HG03378 (cell line): ENCODE data around the gene SLC2A4.

Experiments used
- ATAC-seq: cut with Tn5 transposase; IDR thresholded peaks from one replicate; pipeline ENCODE4 v1.9.1; 2021; ENCODE audit warnings: mild to moderate bottlenecking, moderate library complexity; ENCODE audit not compliant: unreplicated experiment

Gene SLC2A4

DNA sequence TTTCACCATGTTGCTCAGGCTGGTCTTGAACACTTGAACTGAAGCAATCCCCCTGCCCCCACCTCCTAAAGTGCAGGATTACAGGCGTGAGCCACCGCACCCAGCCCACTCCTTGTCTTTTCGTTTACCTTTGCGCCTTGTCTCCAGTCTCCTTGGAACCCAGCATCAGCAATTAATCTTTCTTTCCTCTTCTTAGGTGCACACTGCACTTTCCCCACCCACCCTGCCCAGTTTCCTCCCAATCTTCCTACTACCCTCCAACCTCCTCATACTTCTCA lies 17.8 kb upstream of the SLC2A4 start:
- ATAC-seq: no peak

DNA sequence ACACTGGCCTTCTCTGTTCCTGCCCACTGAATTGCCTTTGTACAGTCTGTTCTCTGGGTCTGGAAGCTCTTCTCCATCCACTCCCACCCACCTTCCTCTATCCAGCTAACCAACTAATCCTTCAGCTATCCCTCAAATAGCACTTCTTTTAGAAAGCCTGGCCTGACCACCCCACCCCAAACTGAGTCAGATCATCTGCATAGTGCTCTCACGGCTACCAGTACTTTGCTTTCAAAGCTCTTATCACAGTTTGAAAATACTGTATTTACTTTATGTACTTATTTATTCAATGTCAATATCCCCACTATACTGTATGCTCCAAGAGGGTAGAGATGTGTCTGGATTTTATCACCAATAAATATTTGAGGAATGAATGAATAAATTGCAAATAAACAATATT lies 14.7 kb upstream of the SLC2A4 start:
- ATAC-seq: no peak

DNA sequence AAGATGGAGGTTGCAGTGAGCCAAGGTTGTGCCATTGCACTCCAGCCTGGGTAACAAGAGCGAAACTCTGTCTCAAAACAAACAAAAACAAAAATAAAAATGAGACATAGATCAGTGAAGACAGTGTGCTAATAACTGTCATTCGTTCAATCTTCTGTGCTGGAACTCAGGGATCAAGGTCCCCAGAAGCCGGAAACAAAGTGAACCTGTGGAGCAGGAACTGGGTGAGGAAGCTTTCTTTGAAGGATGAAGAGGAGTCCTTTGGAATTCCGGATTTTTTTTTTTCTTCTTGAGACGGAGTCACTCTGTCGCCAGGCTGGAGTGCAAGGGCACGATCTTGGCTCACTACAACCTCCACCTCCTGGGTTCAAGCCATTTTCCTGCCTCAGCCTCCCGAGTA lies 2.1 kb upstream of the SLC2A4 start:
- no peak for ATAC-seq

DNA sequence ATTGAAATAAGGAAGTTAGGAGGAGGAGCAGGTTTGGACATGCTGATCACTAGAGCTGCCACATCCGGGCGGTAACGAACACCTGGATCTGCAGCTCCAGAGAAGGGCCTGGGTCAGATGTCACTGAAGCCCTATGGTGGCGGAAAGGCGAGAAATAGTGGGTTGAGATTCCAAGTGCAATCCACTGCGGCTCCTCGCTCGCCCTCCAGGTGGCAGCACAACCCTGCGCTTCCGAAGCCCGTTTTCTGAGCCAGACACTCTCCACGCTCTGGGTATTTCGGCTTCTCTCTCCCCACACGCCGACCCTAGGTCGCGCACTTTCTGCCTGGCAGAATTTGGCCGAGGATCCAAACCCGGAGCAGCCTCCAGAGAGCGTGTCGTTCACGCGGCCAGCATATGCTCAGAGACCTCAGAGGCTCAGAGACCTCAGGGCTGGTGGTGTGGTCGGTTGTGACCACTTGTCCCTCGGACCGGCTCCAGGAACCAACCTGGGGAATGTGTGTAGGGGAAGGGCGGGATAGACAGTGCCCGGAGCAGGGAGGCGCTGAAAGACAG lies 922 bp upstream of the SLC2A4 start:
- peak; percentile 57 for ATAC-seq

DNA sequence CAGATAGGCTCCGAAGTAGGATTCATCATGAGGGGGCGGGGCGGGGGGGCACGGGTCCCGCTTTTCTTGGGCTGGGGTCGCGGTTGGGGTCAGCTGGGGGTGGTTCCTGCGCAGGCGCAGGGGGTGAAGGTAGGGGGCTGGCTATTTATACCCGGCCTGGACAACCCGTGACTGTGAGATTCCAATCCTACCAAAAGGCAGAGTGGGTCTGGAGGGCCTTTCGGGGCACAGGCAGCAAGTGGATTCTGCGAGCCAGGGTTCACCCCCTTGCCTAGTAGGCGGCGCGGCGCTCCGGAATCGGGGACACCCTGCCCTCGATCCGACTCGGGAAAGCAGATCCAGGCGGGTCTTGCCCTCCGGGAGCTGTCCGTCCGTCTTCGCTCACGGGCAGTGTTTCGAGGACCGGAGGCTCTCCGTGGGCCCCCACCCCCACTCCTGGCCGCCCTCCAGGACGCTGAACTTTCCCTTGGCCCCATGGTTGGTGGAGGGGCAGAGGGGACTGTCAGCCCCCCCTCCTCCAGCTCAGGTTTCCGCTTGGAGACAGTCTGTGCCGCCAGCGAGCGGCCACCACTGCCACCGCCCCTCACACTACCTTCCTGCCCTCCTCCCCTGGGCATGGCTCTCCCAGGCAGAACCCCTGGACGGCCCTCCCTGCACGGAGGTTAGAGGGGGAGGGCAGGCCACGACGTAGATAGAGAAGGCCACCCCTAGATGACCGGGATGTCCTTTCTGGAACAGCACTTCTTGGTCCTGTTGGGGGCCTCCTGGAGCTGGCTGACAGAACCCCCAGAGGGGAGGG lies 634 bp downstream of the SLC2A4 start:
- ATAC-seq: no peak

DNA sequence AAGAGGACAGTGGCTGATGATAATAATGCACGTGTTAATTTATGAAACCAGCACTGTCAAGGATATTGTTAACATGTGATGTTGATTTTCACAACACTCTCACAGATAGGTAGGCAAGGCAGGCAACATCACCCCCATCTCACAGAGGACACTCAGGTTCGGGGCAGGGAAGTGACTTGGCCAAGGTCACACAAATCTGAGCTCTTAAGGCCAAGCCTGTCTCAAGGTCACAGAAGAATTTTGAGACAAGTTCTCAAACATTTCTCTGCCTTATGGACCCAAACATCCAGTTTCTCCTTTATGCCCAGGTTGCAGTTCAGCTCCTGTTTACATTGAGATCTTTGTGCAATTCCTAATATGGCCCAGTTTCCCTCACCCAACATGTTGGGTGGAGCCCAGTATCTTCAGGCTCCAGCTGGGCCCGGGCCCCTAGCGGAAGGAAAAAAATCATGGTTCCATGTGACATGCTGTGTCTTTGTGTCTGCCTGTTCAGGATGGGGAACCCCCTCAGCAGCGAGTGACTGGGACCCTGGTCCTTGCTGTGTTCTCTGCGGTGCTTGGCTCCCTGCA lies 1.3 kb downstream of the SLC2A4 start:
- ATAC-seq: no peak

DNA sequence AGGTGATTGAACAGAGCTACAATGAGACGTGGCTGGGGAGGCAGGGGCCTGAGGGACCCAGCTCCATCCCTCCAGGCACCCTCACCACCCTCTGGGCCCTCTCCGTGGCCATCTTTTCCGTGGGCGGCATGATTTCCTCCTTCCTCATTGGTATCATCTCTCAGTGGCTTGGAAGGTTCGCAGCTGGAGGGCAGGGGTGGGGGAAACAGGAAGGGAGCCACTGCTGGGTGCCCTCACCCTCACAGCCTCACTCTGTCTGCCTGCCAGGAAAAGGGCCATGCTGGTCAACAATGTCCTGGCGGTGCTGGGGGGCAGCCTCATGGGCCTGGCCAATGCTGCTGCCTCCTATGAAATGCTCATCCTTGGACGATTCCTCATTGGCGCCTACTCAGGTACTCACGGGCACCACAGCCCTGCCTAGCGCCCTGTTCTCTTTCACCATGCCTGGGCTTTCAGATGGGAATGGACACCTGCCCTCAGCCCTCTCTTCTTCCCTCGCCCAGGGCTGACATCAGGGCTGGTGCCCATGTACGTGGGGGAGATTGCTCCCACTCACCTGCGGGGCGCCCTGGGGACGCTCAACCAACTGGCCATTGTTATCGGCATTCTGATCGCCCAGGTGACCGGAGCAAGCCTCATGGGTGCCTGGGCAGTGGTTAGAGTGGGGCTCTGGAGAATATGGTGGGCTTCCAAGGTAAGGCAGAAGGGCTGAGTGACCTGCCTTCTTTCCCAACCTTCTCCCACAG lies 2.1 kb downstream of the SLC2A4 start:
- ATAC-seq: no peak

DNA sequence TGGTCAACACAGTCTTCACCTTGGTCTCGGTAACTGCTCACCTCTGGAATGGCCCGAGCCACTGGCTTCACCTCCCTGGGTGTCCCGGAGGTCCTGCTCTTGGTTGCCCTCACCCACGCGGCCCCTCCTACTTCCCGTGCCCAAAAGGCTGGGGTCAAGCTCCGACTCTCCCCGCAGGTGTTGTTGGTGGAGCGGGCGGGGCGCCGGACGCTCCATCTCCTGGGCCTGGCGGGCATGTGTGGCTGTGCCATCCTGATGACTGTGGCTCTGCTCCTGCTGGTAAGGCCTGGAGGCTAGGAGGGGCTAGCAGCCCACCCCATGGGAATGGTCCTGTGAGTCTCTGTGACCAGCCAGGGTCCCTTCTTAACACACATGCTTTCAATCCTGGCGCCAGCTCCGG lies 3.4 kb downstream of the SLC2A4 start:
- no peak for ATAC-seq

DNA sequence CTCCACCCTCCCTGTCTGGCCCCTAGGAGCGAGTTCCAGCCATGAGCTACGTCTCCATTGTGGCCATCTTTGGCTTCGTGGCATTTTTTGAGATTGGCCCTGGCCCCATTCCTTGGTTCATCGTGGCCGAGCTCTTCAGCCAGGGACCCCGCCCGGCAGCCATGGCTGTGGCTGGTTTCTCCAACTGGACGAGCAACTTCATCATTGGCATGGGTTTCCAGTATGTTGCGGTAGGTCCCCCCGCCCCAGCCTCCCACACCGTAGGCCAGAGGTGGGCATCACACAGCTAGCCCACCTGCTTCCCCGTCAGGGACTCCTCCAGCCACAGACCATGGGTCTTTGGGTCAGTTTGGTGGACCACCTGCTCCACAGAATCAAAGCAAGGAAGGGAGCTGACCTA lies 4.2 kb downstream of the SLC2A4 start:
- no peak for ATAC-seq

DNA sequence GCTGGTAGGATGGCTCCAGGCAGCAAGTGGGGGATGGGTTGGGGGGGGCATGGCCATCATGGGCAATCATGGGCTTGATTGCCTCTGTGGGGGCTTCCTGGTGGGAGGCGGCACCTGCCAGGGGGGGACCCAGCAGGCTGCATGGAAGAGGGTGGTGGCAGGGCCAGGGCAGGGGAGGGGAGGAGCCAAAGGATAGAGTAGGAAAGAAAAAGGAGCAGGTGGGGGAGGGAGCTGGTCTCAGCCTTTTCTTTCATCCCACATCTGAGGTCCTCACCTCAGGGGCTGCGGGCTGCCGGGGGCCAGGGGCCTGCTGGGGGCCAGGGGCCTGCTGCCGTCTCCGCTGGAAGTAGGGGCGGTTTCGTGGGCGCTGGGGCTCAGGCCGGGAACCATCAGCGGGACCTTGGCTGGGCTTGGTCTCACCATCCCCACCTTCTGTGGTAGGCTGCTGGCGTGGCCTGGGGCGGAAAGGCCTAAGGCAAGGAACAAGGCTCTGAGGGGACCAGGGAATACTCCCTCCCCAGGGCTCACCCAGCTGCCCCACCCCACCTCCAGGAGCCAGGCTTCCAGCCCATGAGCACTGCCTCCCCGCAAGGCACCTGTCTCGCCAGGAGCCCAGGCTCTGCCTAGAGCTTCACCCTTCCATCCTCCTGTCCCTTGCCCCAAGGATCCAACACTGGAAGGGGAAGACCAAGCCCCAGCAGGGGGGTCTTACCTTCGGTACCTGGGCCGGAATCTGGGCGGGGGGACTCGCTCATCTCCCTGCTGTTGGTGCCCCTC lies 7.9 kb downstream of the SLC2A4 start:
- no peak for ATAC-seq

DNA sequence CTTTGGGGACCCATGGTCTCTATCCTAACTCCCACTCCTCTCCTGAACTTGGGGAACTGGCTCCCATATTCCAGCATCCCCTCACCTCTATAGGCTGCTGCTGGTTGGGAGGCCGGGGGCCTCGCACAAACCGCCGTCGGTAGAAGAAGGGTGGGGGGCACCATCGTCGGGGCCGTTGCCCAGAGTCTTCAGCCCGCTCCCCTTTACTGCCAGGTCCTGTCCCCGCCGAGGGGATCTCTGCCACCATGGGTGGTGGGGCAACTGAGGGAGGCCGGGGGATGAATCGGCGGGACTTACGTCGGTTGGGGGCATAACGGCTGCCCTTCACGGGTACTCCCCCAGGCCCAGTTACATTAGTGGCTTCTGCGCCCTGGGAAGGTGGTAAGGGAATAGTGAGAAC lies 8.6 kb downstream of the SLC2A4 start:
- ATAC-seq: no peak

DNA sequence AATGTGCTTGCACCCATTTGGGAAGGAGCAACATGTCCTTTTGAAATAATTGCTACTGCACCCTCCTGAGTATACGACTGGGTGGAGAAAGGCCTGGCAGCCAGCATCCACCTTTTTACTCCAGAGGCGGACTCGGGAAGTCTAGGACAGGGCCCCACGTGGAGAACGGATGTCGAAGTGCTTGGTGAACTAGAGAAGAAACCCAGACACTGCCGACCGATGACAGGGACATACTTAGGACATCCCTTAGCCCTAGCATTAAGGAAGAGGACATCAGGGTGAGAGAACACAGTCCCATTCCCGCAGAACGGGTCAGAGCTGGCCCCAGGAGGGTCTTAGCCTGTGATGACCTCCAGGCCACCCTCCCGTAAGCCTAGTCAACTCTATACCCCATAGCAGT lies 9.2 kb downstream of the SLC2A4 start:
- no peak for ATAC-seq

DNA sequence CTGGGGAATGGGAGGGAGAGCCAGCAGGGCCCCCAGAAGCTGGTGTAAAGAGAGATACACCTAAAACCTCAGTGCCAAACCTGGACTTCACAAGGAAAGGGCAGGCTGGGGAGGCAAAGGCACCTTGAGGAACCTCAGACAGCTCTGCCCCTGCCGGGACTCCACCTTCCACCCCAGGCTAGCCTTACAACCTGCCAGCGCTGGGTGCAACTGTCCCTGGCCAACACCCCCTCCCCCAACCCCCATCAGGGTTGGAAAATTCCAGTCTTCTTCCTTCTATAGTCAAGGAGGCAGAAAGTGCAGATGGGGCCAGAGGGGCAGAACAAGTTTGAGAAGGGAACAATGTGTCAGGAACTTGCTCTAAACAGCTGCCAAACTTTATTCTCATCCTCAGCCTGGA lies 10.7 kb downstream of the SLC2A4 start:
- no peak for ATAC-seq

DNA sequence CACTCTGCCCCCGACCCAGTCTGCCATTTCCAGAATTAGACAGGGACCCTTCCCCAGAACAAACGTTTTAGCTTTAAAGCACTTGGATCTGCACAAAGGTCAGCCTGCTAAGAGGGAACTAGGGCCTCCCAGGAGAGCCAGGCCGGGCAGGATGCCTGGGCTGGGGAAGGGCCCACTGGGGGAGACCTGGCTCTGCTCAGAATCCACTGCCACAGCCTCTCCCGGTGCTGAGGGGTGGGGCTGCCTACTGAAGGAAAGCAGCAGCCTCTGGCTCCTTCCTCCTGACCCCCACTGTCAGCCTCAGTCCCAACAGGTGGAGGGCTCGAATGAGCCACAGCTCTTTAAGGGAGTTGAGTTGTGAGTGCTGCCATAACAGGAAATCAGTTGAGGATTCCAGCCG lies 11.2 kb downstream of the SLC2A4 start:
- no peak for ATAC-seq

DNA sequence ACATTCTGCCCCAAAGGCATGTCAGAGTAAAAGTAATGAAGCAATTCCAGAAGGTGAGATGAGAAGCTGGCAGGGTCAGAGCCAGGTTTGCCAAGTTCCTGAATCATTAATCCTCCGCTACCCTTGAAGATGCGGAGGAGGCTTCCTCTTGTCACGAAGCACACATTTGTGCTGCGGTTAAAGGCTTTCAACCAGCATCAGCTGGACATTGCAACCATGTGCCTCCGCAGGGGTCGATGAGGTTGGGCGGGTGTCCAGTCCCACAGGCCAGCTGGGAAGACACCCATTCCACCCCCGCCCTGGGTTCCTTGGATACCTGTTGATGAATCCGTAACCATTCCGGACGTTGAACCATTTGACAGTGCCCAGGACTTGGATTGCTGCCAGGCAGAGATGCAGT lies 11.6 kb downstream of the SLC2A4 start:
- ATAC-seq: no peak

DNA sequence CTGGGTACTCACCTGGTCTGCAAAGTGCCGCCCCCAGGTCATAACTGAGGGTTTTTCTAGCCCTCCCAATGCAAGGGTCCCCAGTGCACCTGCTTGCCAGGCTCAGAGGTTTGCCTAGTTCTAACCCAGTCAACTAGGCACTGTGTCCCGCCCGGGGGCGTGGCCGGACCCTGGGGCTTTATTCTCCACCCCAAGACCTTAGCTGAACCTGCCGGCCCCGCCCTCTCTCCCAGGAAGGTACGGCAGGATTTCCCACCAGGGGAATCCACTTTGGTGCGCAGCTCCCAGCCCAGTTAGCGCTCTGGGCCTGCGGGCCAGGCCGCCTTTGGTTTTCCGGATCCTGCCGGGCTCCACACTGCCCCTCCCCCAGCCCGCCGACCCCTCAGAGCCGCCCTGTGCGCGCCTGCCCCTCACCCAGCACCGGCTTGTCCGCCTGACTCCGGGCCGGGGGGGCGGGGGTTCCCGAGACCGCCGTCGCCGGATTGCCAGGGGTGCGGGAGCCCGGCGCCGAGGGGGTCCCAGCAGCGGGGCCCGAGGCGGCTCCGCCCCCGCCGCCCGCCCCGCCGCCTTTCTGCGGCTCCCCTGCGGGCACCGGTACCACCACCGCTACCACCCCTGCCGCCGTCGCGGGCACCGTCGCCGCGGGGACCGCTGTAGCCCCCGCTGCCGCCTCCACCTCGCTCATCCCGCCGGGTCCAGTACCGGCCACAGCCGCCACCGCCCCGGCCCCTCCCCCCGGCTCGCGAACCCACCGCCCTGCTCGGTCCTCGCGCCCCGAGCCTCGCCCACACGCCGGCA lies 12.5 kb downstream of the SLC2A4 start:
- no peak for ATAC-seq

DNA sequence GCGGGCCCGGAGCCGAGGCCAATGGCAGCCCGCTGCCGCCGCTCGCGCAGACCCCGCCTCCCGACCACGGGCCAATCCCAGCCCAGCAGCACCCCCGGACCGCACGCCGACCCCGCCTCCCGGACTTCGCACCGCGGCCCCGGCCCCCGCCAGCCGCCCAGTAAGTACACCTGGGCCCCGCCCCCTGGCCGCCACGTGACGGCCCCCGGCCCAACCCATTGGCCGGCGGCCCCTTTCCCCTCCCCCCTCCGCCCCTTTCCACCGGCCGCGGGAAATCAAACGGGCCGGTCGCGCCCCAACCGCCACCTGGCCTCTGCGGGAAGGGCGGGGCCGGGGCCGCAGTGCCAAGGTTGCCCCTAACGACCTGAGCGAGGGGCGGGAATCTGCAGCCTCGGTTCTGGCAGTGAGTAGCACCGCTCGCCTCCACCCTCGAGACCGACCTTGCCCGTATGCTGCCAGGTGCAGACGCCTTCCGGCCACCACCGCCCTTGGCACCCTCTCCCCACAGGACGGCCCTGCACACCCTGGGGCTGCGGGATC lies 13.2 kb downstream of the SLC2A4 start, which contains the start of gene YBX2:
TSS of gene YBX2 (minus strand) at position 26 of the 540 bp plus-strand sequence. CDS start 139 bp downstream, outside the sequence.
- ATAC-seq: no peak

DNA sequence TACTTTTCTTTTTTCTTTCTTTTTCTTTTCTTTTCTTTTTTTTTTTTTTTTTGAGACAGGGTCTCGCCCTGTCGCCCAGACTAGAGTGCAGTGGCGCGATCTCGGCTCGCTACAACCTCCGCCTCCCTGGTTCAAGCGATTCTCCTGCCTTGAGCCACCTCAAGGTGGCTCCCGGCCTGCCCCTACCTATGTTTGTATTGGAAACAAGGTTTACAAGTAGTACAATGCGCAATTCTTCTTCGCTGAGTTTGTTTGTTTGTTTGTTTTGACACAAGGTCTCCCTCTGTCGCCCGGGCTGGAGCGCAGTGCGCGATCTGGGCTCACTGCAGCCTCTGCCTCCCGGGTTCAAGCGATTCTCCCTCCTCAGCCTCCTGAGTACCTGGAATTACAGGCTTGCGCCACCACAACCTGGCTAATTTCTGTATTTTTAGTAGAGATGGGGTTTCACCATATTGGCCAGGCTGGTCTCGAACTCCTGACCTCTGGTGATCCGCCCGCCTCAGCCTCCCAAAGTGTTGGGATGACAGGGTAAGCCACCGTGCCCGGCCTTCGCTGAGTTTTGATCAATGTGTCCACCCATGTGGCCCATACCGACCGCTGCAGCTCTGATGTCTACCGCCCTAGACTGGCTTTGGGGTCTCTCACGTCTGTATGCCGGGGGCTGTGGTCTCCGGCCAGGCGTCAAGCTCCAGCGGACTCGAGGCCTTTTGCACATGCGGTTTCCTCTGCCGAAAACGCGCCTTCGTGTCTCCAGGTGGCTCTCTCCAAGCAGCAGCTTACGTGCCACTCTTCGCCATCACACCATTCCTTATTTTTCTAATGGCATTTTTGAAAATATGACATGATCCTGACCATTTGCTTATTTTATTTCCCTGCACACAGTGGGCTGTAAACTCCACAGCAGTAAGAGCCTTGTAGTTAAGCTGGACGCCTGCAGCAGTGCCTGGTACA lies 14.0 kb downstream of the SLC2A4 start:
- ATAC-seq: no peak
